ENCODE measurements around the gene EEF1A2. TPM values are rescaled to one million over a fixed set of nuclear protein-coding genes. Genes with fewer than 3 reads are reported as not detected.
"Not testable (repeated sequence)": the region's sequence is repeated elsewhere in the genome, so short reads cannot be mapped to it uniquely, and the experiment has no call there.

EEF1A2 gene
- polyA plus RNA-seq, 1 donor: 1,012 TPM

DNA sequence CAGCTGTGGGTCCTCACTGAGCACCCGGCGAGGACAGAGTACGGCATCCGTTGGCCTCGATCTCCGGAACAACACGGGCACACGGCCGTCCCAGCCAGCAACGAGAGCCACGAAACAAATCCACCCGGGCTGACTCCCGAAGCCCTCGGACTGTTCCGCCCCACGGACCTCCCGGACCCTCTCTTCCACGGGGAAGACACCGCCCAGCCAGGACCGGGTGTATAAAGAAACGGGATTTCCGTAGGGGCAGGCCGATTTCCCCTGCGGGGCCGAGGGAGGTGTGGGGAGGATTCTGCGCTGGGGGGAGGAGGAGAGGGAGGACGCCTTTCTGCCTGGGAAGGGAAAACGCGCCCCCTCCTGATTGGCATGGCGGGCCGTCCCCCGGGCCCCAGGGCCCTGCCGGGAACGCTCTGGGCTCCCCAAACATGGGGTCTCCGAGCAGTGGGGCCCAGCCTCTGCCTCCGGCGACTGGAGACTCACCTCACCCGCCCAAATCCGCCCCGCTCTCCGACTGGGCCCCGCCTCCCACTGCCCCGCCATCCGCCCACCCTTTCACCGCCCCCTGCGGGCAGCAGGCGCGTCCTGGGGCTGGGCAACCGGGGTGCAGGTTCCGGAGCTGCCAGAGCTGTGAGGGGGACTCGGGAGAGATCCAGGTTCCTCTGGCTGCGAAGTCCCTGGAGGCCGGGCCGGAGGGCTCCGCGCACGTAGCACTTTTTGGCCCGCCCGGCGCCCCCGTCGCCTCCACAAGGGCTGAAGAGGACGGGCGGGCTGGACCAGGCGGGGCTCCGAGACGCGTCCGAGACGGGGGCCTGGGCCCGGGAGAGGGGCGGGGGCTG, 21.0 kb upstream of the EEF1A2 start:
- no peak for DNase-seq

DNA sequence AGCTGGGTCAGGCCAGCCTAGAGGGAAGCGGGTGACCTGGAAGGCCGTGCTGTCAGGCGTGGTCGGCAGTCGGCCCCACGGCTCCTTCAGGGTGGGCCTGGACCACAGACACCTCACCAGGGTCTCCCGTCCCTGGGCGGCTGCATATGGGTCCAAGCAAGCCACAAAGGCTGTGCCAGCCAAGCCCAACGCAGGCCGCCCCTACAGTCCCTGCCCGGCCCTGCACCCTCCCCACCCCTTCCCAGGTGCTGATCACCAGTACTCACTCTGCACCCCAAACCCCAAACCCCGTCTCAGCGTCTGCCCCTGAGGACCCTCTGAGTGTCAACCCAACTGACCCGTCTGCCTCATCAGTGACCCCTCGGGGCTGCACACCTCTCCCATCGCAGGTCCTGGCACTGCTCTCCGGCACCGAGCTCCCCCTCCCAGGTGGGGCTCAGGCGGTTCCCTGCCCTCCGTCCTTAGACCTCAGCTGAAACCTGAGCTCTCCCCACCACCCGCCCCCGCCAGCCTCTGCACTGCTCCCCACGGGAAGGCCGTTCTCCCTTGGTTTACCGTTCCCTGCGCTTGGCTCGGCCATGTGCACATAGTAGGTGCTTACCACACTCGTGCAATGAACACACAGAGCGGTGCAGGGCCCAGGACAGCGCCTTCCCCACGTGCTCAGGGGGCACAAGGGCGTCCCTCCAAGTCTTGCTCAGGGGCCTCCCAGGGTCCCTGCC, 20.2 kb upstream of the EEF1A2 start:
- no peak for DNase-seq

DNA sequence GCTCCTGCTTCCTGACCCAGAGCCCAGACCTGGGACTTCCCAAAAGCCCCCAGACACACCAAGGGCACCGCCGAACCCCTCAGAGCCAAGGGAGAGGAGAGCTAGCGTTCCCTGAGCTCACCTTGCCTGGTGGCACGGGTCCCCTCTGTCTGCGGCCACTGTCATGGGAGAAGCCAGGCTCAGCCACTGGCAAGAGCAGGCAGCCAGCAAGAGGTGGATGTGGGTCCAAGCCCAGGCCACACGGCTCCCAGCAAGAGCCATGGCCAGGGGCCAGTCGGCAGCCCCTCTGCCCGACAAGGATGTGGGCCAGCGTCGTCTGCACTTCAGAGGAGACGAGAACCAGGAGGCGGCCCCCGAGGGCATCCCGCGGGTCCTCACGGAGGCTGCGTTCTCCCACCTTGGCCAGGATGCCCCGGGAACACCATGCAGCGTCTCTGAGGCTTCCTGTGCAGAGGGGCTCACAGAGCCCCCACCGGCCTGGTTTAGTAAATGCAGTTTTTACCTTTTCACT, 19.5 kb upstream of the EEF1A2 start:
- DNase-seq: no peak

DNA sequence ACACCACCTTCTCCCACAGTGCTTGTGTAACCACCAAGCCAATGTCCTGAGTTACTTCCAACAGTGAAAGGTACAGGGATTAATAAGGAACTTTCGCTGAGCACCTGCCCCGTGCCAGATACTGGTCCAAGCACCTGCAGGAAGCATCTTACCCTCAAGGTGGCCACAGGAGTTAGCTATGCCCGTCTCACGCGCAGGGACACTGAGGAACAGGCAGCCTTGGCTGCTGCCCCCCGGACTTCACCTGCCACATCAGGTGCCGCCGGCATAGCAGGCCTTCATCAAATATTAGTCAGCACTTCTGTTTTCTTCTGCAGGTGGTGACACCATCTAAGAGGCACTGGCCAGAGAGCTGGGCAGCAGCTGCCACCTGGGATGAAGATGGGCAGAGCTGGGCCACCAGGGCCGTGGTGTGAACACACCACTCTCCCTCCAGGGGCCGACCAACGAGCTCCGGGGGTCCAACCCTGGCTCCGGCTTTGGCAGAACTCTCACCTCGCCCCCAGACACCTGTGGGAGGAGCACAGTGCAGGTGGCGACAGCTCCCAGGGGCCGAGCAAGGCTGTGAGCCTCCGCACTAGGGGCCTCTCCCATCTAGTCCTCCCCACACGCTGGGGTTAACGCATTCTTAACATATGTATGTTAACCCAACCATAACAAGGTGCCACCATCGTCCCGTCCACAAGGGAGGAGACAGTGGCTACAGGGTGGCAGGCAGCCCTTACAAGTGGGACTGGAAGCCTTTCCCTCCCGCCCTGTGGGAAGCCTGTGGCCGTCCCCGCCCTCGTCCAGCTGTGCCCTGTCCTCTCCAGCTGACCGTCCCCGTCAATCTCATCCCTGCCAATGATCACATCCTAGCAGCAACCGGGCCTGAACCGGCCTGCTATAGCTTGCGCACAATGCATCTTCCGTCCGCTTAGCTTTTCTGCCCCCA, 18.8 kb upstream of the EEF1A2 start:
- no peak for DNase-seq

DNA sequence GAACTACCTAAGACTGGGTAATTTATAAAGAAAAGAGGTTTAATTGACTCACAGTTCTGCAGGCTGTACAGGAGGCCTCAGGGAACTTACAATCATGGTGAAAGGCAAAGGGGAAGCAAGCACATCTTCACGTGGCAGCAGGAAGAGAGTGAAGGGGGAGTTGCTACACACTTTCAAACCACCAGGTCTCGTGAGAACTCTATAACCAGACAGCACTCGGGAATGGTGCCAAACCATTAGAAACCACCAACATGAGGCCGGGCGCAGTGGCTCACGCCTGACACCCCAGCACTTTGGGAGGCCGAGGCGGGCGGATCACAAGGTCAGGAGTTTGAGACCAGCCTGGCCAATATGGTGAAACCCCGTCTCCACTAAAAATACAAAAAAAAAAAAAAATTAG, 15.6 kb upstream of the EEF1A2 start:
- DNase-seq: not testable (repeated sequence)

DNA sequence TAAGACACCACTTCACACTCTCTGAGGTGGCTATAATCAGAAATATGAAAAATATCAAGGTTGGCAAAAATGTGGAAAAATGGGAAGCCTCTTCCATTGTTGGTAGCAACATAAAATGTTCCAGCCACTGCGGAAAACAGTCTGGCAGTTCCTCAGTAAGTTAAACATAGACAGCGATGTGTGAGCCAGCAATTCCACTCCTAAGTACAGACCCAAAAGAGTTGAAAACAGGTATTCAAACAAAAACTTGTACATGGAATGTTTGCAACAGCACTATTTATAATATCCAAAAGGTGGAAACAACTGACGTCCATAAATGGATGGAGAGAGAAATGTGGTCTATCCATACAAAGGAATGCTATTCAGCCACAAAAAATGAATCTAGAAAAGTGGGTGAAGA, 14.3 kb upstream of the EEF1A2 start:
- DNase-seq: no peak

DNA sequence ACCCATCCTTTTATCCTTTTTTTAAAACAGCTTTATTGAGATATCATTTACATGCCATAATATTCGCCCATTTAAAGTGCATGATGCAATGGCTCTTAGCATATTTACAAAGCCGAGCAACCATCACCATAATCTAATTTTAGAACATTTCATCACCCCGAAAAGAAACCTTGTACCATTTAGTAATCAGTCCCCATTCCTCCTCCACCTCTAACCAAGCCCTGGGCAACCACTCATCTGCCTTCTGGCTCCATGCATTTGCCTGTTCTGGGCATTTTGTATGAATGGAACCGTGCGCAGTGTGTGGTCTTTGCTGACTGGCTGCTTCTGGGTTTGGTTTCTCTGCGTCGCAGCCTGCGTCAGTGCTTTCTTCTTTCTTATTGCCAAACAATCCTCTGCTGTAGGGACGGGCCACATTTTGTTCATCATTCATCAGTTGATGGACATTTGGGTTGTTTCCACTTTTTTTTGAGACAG, 10.2 kb upstream of the EEF1A2 start:
- DNase-seq: no peak

DNA sequence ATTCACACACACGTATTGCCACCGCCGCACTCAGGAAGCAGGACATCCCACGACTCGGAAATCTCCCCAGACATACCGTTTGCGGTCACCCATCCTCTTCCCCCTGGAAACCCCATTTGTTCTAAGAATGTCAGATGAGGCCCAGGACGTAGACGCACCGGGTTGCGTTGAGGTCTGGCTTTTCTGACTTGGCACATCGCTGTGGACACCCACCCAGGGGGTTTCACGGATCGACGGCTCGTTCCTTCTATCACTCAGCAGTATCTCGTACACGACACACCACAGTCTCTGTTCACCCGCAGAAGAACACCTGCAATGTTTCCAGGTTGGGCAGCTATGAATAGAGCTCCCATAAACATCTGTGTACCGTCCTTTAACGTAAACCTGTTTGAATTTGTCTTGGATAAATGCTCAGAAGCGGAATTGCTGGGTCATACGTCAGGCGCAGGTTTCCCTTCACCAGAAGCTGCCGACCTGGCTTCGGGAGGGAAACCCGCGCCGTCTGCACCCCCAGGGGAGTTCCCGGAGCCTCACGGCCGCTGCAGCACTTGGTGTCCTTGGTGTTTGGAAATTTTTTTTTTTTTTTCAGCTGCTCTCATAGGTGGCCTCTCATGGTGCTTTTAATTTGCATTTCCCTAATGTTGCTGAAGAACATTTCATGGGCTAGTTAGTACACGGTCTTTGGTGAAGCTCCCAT, 9.3 kb upstream of the EEF1A2 start:
- no peak for DNase-seq

DNA sequence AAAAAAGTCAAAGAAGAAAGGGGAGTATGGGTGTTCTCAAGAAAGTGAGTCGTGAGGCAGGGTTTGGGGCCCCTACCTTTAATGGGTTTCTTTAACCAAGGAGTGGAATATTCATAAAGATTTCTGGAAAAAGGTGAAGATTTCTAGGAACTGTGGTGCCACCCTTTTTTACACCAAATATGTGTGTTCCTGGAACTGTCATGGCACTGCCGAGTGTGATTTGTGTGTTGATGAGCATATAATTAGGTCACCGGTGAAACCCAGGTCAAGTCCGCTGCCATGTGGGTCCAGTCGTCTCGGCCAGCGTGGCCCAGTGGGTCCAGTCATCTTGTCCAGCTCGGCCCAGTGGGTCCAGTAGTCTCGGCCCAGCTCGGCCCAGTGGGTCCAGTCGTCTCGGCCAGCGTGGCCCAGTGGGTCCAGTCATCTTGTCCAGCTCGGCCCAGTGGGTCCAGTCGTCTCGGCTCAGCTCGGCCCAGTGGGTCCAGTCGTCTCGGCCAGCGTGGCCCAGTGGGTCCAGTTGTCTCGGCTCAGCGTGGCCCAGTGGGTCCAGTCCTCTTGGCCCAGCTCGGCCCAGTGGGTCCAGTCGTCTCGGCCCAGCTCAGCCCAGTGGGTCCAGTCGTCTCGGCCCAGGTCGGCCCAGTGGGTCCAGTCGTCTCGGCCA, 8.3 kb upstream of the EEF1A2 start:
- no peak for DNase-seq

DNA sequence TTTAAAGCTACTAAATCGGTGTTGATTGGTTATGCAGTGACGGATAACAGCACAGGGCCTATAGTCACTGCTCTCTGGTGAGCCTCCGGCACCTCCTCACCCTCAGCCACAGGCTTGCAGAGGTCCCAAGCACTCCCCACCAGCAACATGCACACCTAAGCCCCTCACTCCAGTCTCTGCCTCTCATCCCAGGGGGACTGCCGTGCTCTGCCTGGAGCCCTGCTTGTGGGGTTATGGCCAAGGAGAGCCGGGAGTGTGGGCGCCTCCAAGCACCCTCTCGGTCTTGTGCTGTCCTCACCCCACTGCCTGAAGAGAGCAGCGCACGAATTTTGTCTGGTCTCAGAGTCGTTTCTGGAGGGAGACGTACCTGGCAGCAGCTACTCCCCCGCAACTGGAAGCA, 6.8 kb upstream of the EEF1A2 start:
- no peak for DNase-seq

DNA sequence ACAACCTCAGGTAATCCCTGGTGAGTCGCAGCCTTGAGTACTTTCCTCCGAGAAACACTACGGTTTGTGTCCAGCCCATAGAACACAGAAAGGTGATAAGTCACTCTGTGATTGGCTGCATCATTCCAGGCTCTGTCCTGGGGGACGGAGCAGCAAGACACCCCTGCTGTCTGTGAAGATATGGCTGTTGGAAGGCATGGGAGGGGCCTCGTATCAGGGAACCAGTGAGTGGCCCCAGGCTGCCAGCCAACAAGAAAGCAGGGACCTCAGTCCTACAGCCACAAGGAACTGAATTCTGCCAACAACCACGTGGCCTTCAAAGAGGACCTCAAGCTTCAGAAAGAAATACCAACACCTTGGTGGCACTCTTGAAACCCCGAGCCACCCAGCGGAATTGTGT, 6.4 kb upstream of the EEF1A2 start:
- no peak for DNase-seq

DNA sequence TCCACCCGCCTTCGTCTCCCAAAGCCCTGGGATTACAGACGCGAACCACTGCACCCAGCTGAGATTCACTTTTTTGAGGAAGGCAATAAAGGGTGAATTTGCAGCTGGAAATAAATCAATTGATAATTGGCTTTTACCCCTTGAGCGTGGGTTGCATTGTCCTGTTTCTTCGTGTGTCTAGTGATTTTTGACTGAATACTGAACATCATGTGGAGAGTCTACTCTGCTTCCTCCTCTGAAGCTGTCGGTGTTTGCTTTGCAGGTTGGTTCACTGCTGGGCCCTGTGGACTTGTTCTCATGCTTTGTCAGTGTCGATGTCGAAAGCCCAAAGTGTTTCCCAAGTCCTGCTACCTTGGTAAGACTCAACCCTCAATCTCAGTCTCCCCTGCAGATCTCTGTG, 5.8 kb upstream of the EEF1A2 start:
- DNase-seq: no peak

DNA sequence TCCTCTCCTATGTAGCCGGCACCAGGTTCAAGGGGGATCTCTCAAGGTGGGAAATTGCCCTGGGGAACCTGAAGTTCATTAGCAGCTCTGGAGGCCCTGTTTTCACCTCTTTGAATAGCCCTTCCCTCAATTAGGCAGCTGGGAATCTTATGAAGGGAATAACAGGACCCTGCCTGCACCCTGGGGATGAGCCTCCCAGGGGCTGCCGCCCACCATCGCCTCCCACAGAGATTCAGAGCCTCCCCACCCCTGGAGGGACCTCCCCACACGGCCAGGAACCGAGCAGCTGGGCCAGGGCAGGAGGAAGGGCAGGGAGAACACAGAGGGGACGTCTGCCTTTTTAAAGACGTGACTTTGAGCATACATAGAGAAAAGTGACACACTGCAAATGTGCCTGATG, 4.6 kb upstream of the EEF1A2 start:
- DNase-seq: no peak

DNA sequence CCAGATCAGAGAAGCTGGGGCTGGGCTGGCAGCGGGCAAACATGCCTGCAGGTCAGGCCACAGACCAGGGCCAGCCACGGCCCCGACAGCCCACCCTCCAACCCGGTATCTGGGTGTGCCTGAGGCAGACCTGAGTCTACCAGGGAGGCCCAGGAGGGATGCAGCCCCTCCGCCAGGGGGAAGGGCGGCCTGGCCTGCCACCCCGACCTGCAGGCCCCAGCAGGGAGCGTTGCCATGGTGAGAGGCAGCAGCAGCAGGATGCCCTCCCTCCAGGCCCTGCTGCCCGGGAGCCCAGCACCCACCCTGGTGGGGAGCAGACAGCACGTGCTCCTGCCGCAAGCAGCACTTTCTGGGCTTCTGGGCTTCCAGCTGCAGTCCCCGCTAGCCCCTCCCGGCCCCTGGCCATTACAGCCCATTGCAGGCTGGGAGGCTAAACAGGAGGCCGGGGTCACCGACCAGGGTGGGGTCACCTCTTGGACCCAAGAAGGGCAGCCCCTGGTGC, 3.8 kb upstream of the EEF1A2 start:
- no peak for DNase-seq

DNA sequence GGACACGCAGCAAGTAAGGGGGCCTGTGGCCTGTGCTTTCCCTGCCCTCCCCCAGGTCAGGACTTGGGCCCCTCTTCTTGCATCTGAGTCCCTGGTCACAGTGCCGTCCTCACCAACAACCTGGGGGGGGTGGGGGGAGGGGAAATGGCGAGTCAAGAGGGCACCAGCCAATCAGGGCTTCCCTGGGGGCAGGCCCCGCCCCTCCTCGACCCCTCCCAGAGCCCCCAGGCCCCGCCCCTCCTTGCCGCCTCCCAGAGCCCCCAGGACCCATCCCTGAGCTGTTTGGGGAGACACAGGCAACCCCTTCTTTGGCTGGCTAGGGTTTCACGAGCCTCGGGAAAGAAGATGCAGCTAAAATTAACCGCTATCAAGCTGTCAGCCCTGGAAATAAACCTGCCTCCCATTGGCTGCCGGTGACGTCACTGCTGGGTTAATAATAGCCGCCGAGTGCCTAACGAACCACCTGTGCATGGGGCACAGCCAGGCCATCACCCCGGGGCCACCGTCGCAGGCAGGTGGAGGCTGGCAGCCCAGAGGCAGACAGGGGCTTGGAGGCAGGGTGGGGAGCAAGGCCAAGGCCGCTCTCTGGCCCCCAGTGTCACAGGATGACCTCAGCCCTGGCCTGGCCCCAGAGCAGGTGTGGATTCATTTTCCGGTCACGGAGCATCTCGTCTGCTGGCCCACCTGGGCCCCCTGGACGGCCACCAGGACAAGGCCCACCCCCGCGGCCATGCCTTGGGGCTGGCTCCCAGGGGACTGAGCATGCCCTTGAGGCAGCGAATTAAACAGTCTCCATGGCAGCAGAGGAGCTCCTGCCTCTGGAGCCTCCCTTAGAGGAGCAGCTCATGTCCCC, 3.2 kb upstream of the EEF1A2 start:
- no peak for DNase-seq

DNA sequence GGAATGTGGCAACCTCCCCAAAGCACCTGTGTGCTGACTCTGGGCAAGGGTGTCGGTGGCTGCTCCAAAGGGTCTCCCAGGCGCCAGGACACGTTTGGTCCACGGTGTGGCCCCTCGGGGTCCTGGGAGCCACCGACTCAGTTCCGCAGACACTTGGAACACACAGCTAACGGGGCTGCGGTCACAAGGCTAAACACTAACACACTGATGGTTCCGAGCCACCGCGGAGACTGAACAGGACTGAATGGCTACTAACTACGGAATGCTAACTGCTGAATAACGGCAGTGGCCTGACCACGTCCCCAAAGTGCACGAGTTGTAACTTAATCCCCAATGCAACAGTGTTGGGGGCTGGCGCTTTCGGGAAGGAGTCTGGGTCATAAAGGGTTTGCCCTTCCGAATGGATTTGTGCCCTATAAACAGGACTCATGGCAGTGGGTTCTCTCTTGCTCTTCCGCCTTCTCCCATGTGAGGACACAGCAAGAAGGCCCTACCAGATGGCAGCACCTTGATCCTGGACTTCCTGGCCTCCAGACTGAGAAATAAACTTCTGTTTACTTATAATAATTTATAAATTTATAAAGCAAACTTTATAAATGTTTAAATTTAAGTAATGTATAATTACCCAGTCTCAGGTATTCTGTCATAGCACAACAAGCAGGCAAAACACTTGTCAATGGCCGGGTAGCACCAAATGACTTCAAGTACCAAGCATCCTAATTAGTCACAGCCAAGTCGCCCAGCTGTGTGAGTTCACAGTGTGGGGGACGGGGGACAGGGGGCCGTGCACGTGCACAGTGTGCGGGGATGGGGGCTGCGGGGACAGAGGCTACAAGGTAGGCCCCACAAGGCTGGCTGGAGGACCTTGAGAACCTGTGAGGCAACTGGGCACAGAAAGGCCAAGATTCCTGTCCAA, 2.3 kb upstream of the EEF1A2 start:
- no peak for DNase-seq

DNA sequence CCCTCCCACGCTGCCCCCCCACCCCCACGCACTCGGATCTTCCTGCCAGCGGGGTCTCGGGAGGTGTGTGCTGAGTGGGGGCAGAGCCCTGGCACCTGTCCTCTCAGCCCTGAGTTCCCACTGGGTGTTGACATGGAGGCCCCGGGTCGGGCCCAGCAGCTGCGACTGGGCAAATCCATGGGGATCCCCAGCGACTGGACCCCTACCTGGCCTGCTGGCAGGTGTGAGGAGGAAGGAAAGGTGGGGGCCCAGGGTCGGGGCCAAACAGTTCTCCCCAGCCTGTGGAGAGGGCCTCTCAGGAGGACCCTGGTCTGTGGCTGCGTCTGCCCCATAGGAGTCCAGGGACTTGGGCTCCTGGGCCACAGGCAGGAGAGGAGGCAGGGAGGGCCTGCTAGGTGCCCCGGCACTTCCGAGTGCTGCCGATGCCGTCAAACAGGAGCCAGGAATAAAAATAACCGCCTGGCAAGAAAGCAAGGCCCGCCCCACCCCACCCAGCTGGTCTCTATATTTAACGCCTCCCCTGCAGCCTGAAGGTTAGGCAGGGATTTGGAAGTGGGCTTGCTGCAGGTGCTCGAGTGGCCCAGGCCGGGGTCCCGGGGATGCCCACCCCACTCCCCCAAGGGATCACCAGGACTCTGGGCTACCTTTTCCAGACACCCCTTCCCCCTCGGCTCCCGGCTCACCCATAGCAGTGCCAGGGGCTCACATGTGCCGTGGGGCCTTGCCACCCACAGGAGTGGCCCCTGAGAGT, 1.4 kb upstream of the EEF1A2 start:
- DNase-seq: no peak

DNA sequence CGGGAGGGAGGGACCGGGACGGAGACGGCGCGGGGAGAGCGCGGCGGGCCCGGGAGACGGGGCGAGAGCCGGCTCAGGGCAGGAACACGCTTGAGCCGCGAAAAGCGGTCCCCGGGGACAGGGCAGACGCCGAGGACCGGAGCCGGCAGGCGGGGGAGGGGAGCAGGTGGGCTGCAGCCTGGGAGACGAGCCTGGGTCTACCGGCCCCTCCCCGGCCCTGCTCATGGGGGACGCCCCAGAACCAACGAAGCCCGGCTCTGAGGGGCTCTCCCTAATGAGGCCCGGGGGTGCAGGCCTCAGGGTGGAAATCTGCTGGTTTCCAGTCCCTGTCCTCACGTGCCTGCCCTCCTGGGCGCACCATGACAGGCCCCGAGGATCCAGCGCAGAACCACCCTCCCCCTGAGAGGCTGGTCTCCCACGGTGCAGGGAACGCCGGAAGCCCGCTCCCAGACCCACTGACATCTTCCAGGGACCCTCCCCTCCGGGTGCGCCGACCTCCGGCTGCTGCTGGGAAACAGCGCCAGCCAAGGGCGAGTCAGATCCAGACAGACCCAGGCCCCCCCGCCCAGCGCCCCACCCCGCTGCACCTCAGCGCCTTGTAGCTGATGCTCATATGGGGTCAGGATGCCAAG, 571 bp upstream of the EEF1A2 start:
- DNase-seq: no peak
